ENCODE measurements around the gene SLC4A5. TPM values are rescaled to one million over a fixed set of nuclear protein-coding genes. Genes with fewer than 3 reads are reported as not detected.
A peak's percentile ranks its signal among the peaks of the same experiment; 100 is the strongest.

The SLC4A5 gene
- total and polyA plus RNA-seq, 2 of the 8 experiments (the other 6 are each of a cell fraction or from before 2014, with no cell fraction given), result 0.42 to 0.52 TPM

- H3K18ac ChIP-seq (ENCODE audit: extremely low read depth, low read length), result no peak overlapping the region
- H3K56ac ChIP-seq (replicated peaks; ENCODE audit: insufficient read length, low read depth, low read length), result no peak overlapping the region
- no peak overlapping the region for H3K4me3 ChIP-seq (ENCODE audit: extremely low read depth in 1 of 4, insufficient read depth in 2 of 4, low read depth in 3 of 4, low read length in 4 of 4)
- H3K27me3 ChIP-seq (replicated peaks in 1 of 4; ENCODE audit: control insufficient read depth in 3 of 4, extremely low read depth in 1 of 4, insufficient read depth in 3 of 4, low read length in 3 of 4), result no peaks in the 10 kb centered on the region
- no peak overlapping the region for H3K4ac ChIP-seq (replicated peaks; ENCODE audit: insufficient read length, low read depth, low read length)
- no peaks in the 10 kb centered on the region for H3K9me3 ChIP-seq (ENCODE audit: insufficient read depth in 2 of 2, low read depth in 1 of 2, low read length in 1 of 2)
- H3K79me1 ChIP-seq (ENCODE audit: low read depth, low read length), result no peaks in the 10 kb centered on the region
- no peak overlapping the region for H4K8ac ChIP-seq (ENCODE audit: extremely low read depth, insufficient read depth, low read length)
- H3K4me2 ChIP-seq (ENCODE audit: insufficient read depth in 1 of 2, low read depth in 2 of 2, low read length in 2 of 2), result no peak overlapping the region
- H2BK12ac ChIP-seq (ENCODE audit: low read depth, low read length), result peak overlapping the region; percentile 68; the same call in 1 of the 2 replicates
- no peaks in the 10 kb centered on the region for H3K36me3 ChIP-seq (ENCODE audit: control insufficient read depth in 2 of 4, insufficient read depth in 4 of 4, low read length in 3 of 4)
- H2BK5ac ChIP-seq (ENCODE audit: low read depth, low read length), result no peak overlapping the region
- POLR2A ChIA-PET (ENCODE audit: partially characterized antibody), result interaction anchor here (68.3 to 72.1 kb wide), 2 partner anchors 8 to 23 kb away, joined by 2699 read pairs; partner anchors contain the start of genes BOLA3, MOB1A and MTHFD2
- H3K23me2 ChIP-seq (ENCODE audit: low read depth, low read length), result no peaks in the 10 kb centered on the region
- H3K79me2 ChIP-seq (ENCODE audit: control insufficient read depth in 1 of 2, insufficient read depth in 2 of 2, low read length in 2 of 2), result no peaks in the 10 kb centered on the region
- CTCF ChIA-PET (ENCODE audit: partially characterized antibody), result interaction anchor here (1.6 kb wide), 1 partner anchor 11 kb away, joined by 3 read pairs; no protein-coding TSS in a partner anchor
- H3K14ac ChIP-seq (ENCODE audit: insufficient read length), result no peak overlapping the region
- H3K9ac ChIP-seq (replicated peaks in 1 of 4; ENCODE audit: extremely low read depth in 1 of 4, low read depth in 3 of 4, low read length in 3 of 4), result no peak overlapping the region
- TF ChIP-seq GTF2F1 (IDR thresholded peaks at IDR 0.05; ENCODE audit: borderline replicate concordance, low read depth, low read length) (no peak), SIX5 (IDR thresholded peaks at IDR 0.05; ENCODE audit: low read depth, low read length) (no peak), BCL11A (IDR thresholded peaks at IDR 0.05; ENCODE audit: low read depth in 2 of 2, low read length in 2 of 2) (no peak), EGR1 (IDR thresholded peaks at IDR 0.05; ENCODE audit: borderline replicate concordance, low read depth, low read length) (no peak), EP300 (IDR thresholded peaks at IDR 0.05; ENCODE audit: borderline replicate concordance in 1 of 2, low read depth in 2 of 2, low read length in 2 of 2) (no peak)
- H2BK20ac ChIP-seq (ENCODE audit: low read length), result no peak overlapping the region
- FAIRE-seq, result no peak
- H4K5ac ChIP-seq (ENCODE audit: insufficient read length, low read depth, low read length), result no peak overlapping the region
- H2AFZ ChIP-seq (ENCODE audit: low read length), result 0 out of 2 replicates have a peak overlapping the region, but pooled peaks have one; percentile 11
- no peaks in the 10 kb centered on the region for H4K20me1 ChIP-seq (replicated peaks in 1 of 2; ENCODE audit: control insufficient read depth in 1 of 2, insufficient read depth in 2 of 2, low read length in 2 of 2)
- H3K23ac ChIP-seq (ENCODE audit: insufficient read length), result no peak overlapping the region
- no peak overlapping the region for H2BK120ac ChIP-seq (replicated peaks; ENCODE audit: low read depth, low read length)
- no peak overlapping the region for H2BK15ac ChIP-seq (ENCODE audit: low read length)
- peaks cover 3 to 9% (median 5%) of the 10 kb centered on the region in 4 experiments for H3K4me1 ChIP-seq (replicated peaks in 1 of 4; ENCODE audit: control insufficient read depth in 3 of 4, insufficient read depth in 4 of 4, low read length in 3 of 4)
- no peak overlapping the region for H2AK5ac ChIP-seq (ENCODE audit: low read depth, low read length)
- WGBS, 2 experiments (ENCODE audit: extremely low coverage in 1 of 2, insufficient coverage in 1 of 2, insufficient read length in 1 of 2, insufficient replicate concordance in 2 of 2, low coverage in 1 of 2, low lambda C conversion rate in 2 of 2, missing lambda C conversion rate in 1 of 2), result 91% methylated on average over 9 of the region's 9 CpGs; no CpG with 5 or more reads in 1 of the 2 experiments
- DNase-seq (ENCODE audit: low read depth in 1 of 2, low spot score in 2 of 2), result no peak
- H3K27ac ChIP-seq (ENCODE audit: low read depth, low read length), result no peak overlapping the region
- H4K91ac ChIP-seq (replicated peaks; ENCODE audit: insufficient read length, low read length), result no peak overlapping the region
Observed at GRCh38 chr2:74186038-74186437, 157.2 kb downstream of the SLC4A5 start.

All from H1 (cell line).